22Rv1 (cell line): ENCODE results near the gene CAMK2D.

Experiments used
- ZFX ChIP-seq: fragments of 450-650 bp; IDR thresholded peaks from 2 replicates; pipeline ENCODE4 v1.6.1; 2017; ENCODE audit warnings: antibody characterized with exemption, borderline replicate concordance
- TF ChIP-seq, protein P1 (sequence below): fragments of 450-650 bp; IDR thresholded peaks from 2 replicates; pipeline ENCODE4 v1.5.1; 2017; ENCODE audit warnings: mild to moderate bottlenecking

GRCh38 chr4:113469926-113470325 is 291.6 kb downstream of the CAMK2D start:
- TF ChIP-seq, protein P1, sequence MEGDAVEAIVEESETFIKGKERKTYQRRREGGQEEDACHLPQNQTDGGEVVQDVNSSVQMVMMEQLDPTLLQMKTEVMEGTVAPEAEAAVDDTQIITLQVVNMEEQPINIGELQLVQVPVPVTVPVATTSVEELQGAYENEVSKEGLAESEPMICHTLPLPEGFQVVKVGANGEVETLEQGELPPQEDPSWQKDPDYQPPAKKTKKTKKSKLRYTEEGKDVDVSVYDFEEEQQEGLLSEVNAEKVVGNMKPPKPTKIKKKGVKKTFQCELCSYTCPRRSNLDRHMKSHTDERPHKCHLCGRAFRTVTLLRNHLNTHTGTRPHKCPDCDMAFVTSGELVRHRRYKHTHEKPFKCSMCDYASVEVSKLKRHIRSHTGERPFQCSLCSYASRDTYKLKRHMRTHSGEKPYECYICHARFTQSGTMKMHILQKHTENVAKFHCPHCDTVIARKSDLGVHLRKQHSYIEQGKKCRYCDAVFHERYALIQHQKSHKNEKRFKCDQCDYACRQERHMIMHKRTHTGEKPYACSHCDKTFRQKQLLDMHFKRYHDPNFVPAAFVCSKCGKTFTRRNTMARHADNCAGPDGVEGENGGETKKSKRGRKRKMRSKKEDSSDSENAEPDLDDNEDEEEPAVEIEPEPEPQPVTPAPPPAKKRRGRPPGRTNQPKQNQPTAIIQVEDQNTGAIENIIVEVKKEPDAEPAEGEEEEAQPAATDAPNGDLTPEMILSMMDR, result no peak
- no peak for TF ChIP-seq ZFX
